Measurements from ENCODE around the gene RPH3AL. TPM values are rescaled to one million over a fixed set of nuclear protein-coding genes. Genes with fewer than 3 reads are reported as not detected.
"Not testable (repeated sequence)": the region's sequence is repeated elsewhere in the genome, so short reads cannot be mapped to it uniquely, and the experiment has no call there.

The RPH3AL gene
- total and polyA plus RNA-seq, 3 donors from 2014 or later, result 4.4 to 13.5 (median 6.5) TPM

GRCh38 chr17:373613-374230 lies 21.1 kb upstream of the RPH3AL start:
- TF ChIP-seq POLR2A (IDR thresholded peaks at IDR 0.05) (no peak), CTCF (IDR thresholded peaks at IDR 0.05) (no peak)
- 64 to 77% methylated on average over 7 of the region's 7 CpGs for WGBS, 2 donors
- intact Hi-C loops (cut with DNase I; ENCODE audit: low total_unique reads), result no loop called here
- H3K9me3 ChIP-seq, result no peaks in the 10 kb centered on the region
- no peaks in the 10 kb centered on the region for H3K4me1 ChIP-seq
- DNase-seq, result no peak
- H3K36me3 ChIP-seq (ENCODE audit: low read depth, missing control alignments), result no peaks in the 10 kb centered on the region
- no peak overlapping the region for H3K27ac ChIP-seq
- H3K4me3 ChIP-seq, result no peak overlapping the region
- no peaks in the 10 kb centered on the region for H3K27me3 ChIP-seq

- 79 to 81% methylated on average over 18 of the region's 18 CpGs for WGBS, 2 donors
- no peak overlapping the region for H3K27ac ChIP-seq
- no peak for DNase-seq
- no peaks in the 10 kb centered on the region for H3K27me3 ChIP-seq
- TF ChIP-seq CTCF (IDR thresholded peaks at IDR 0.05), result no peak
- no peak for TF ChIP-seq POLR2A (IDR thresholded peaks at IDR 0.05)
- H3K36me3 ChIP-seq (ENCODE audit: low read depth, missing control alignments), result no peaks in the 10 kb centered on the region
- no peaks in the 10 kb centered on the region for H3K4me1 ChIP-seq
- H3K4me3 ChIP-seq, result no peak overlapping the region
- no peaks in the 10 kb centered on the region for H3K9me3 ChIP-seq
- intact Hi-C loops (cut with DNase I; ENCODE audit: low total_unique reads), result no loop called here
These were observed 19.8 kb upstream of the RPH3AL start for GRCh38 chr17:372157-373152.

GRCh38 chr17:371583-371982 lies 19.0 kb upstream of the RPH3AL start:
- 90% methylated on average over 13 of the region's 13 CpGs for WGBS, 2 donors
- H3K4me3 ChIP-seq, result no peak overlapping the region
- DNase-seq, result no peak
- TF ChIP-seq POLR2A (IDR thresholded peaks at IDR 0.05) (no peak), CTCF (IDR thresholded peaks at IDR 0.05) (no peak)
- no peaks in the 10 kb centered on the region for H3K36me3 ChIP-seq (ENCODE audit: low read depth, missing control alignments)
- H3K4me1 ChIP-seq, result no peaks in the 10 kb centered on the region
- intact Hi-C loops (cut with DNase I; ENCODE audit: low total_unique reads), result no loop called here
- no peaks in the 10 kb centered on the region for H3K9me3 ChIP-seq
- H3K27ac ChIP-seq, result no peak overlapping the region
- no peaks in the 10 kb centered on the region for H3K27me3 ChIP-seq

GRCh38 chr17:367656-368055 lies 15.0 kb upstream of the RPH3AL start:
- H3K4me1 ChIP-seq; H3K36me3 ChIP-seq (ENCODE audit: low read depth, missing control alignments); H3K9me3 ChIP-seq; H3K27me3 ChIP-seq; H3K27ac ChIP-seq; intact Hi-C loops (cut with DNase I; ENCODE audit: low total_unique reads); DNase-seq; H3K4me3 ChIP-seq: not testable (repeated sequence)
- WGBS, 2 donors, result 91 to 94% methylated on average over 16 to 17 of the region's 17 CpGs

GRCh38 chr17:366657-367615 lies 14.3 kb upstream of the RPH3AL start:
- DNase-seq; H3K9me3 ChIP-seq; H3K27me3 ChIP-seq; H3K4me1 ChIP-seq; intact Hi-C loops (cut with DNase I; ENCODE audit: low total_unique reads); H3K4me3 ChIP-seq; H3K27ac ChIP-seq; H3K36me3 ChIP-seq (ENCODE audit: low read depth, missing control alignments): not testable (repeated sequence)
- 84 to 89% methylated on average over 32 to 33 of the region's 33 CpGs for WGBS, 2 donors

All from testis (tissue), 3 donors.